GM12874 (cell line): ENCODE measurements around the gene BCAS4.

ENCODE experiments used
- CTCF ChIP-seq: IDR thresholded peaks from 2 replicates; pipeline ENCODE4 v1.5.1; 2011; ENCODE audit warnings: low read depth, mild to moderate bottlenecking, control low read depth, low read length, moderate library complexity; ENCODE audit not compliant: insufficient read depth

Gene BCAS4

GRCh38 chr20:50802289-50802688 is 7.4 kb downstream of the BCAS4 start:
- TF ChIP-seq CTCF: no peak

DNA sequence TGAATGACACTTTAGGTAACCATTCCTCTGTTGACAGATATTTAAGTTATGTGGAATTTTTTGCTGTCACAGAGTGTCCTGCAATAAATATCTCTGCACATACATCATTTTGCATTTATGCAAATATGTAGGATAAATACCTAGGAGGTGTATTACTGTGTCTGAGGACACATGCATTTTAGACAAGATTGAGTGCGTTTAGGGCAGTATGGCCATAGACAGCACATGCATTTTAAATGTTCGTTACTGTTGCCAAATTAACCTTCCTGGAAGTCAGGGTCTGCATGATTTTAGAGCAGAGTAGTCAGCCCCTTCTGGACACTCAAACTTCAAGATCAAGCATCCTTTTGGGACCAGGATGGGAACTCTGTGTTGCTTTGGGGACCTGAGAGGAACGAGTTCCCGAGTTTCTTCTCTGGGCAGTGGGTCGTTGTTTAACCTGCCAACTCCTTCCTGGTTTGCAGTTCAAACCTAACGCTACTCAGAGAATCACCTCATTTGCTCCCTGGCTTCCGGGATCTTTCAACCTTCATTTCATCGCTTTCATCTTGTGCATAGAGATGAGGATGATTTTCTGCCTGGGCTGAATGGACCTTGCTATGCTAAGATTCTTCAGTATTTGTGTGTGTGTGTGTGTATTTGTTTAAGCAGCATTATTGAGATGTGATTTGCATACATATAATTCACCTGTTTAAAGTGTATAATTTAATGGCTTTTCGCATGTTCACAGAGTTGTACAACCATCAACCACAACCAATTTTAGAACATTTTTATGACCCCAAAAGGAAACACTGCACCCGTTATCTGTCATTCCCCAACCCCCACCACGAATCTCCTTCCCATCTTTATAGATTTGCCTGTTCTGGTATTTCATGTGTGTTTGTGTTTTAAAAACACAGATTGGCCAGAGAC is 9.8 kb downstream of the BCAS4 start:
- TF ChIP-seq CTCF: no peak

DNA sequence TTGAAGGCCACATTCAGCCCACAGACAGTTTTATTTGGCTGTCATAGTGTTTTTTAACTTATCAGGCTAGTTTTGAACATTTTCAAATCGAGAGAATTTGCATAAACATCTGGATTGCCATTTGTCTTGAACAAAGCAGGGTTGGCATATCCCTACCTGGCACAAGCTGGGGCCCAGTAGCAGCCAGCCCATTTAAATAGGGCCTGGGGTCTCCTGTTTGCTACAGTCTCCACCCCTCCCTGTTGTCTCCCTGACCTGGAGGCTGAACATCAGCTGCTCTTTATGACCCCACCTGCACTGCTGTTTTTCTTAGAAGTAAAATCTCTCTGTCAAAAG is 10.5 kb downstream of the BCAS4 start:
- no peak for TF ChIP-seq CTCF

- no peak for TF ChIP-seq CTCF
These were observed 11.4 kb downstream of the BCAS4 start for GRCh38 chr20:50806126-50806768.

GRCh38 chr20:50810063-50810462 is 15.2 kb downstream of the BCAS4 start:
- no peak for TF ChIP-seq CTCF

- no peak for TF ChIP-seq CTCF
These were observed 16.0 kb downstream of the BCAS4 start for GRCh38 chr20:50810842-50811241.

DNA sequence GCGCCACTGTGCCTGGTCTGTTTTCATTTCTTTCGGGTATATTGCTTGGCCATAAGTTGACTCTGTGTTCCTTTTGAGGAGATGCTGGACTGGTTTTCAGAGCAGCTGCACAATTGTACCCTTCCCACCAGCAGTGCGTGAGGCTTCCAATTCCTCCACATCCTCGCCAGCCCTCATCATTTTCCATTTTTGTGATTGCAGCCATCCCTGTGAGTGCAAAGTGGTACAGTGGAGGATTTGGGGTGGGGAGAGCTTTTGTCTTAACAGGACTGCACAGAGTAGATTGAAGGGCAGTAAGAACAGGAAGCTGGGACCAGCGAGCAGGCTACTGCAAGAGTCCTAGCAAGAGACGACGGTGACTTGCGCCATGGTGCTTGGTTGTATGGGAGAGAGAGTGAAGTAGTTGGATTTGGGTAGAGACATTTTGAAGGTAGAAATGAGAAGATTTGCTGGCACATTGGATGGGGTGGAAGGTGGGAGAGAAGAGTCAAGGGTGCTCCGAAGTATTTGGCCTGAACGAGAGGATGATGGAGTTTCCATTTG is 18.3 kb downstream of the BCAS4 start:
- TF ChIP-seq CTCF: no peak
